ENCODE data around the gene GLIS2.

GRCh38 chr16:4283939-4284338 lies 31.9 kb upstream of the GLIS2 start:
- TF ChIP-seq CTCF (conservative IDR thresholded peaks at IDR 0.05; ENCODE audit: low read depth, low read length) (no peak), EZH2 (IDR thresholded peaks at IDR 0.05; ENCODE audit: low read length, unreplicated experiment) (no peak)
